GM18861 (cell line): ENCODE data around the gene KCNC3.

Experiments
- ATAC-seq: cut with Tn5 transposase; IDR thresholded peaks from one replicate; pipeline ENCODE4 v1.9.1; 2021; ENCODE audit not compliant: unreplicated experiment

KCNC3 gene

GRCh38 chr19:50280074-50280473 lies 49.1 kb downstream of the KCNC3 start:
- no peak for ATAC-seq

- no peak for ATAC-seq
Measured at GRCh38 chr19:50277966-50278580, 51.1 kb downstream of the KCNC3 start.

- ATAC-seq: no peak
Measured at GRCh38 chr19:50276370-50277063, 52.7 kb downstream of the KCNC3 start.

GRCh38 chr19:50275577-50276368 lies 53.4 kb downstream of the KCNC3 start:
- no peak for ATAC-seq

- ATAC-seq: no peak
Measured at GRCh38 chr19:50273821-50274220, 55.4 kb downstream of the KCNC3 start.

GRCh38 chr19:50272263-50272897 lies 56.8 kb downstream of the KCNC3 start:
- no peak for ATAC-seq

GRCh38 chr19:50269653-50270052 lies 59.5 kb downstream of the KCNC3 start:
- no peak for ATAC-seq

- ATAC-seq: no peak
Measured at GRCh38 chr19:50268501-50268900, 60.7 kb downstream of the KCNC3 start.

GRCh38 chr19:50268041-50268440 lies 61.1 kb downstream of the KCNC3 start:
- ATAC-seq: no peak

GRCh38 chr19:50266896-50267295 lies 62.3 kb downstream of the KCNC3 start:
- ATAC-seq: no peak

GRCh38 chr19:50266041-50266440 lies 63.1 kb downstream of the KCNC3 start:
- no peak for ATAC-seq

GRCh38 chr19:50264483-50265186 lies 64.5 kb downstream of the KCNC3 start:
- no peak for ATAC-seq

- no peak for ATAC-seq
Measured at GRCh38 chr19:50263176-50263575, 66.0 kb downstream of the KCNC3 start.
